ENCODE results near the gene POLR2L. TPM values are rescaled to one million over a fixed set of nuclear protein-coding genes. Genes with fewer than 3 reads are reported as not detected.

Gene POLR2L
- total RNA-seq, 4 donors from 2014 or later: 71.7 to 140 (median 110) TPM

- Histone ChIP-seq H3K4me3 (peak overlapping the region in 1 of 4 donors; percentile 90), H3K27ac (peak overlapping the region in 2 of 4 donors; percentile 96 to 97)
- WGBS, 2 donors: 66 to 72% methylated on average over 14 of the region's 14 CpGs
Observed at GRCh38 chr11:811446-812245, 30.7 kb downstream of the POLR2L start.

GRCh38 chr11:810040-810567 lies 32.2 kb downstream of the POLR2L start:
- peak overlapping the region; percentile 71 to 92 (median 84) for H3K4me3 ChIP-seq
- peaks cover 0 to 43% (median 21%) of the 10 kb centered on the region in 4 donors for H3K4me1 ChIP-seq
- no peaks in the 10 kb centered on the region for H3K9me3 ChIP-seq
- H3K36me3 ChIP-seq: peaks cover 0 to 39% (median 7%) of the 10 kb centered on the region in 3 donors
- TF ChIP-seq, protein P1, sequence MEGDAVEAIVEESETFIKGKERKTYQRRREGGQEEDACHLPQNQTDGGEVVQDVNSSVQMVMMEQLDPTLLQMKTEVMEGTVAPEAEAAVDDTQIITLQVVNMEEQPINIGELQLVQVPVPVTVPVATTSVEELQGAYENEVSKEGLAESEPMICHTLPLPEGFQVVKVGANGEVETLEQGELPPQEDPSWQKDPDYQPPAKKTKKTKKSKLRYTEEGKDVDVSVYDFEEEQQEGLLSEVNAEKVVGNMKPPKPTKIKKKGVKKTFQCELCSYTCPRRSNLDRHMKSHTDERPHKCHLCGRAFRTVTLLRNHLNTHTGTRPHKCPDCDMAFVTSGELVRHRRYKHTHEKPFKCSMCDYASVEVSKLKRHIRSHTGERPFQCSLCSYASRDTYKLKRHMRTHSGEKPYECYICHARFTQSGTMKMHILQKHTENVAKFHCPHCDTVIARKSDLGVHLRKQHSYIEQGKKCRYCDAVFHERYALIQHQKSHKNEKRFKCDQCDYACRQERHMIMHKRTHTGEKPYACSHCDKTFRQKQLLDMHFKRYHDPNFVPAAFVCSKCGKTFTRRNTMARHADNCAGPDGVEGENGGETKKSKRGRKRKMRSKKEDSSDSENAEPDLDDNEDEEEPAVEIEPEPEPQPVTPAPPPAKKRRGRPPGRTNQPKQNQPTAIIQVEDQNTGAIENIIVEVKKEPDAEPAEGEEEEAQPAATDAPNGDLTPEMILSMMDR (IDR thresholded peaks at IDR 0.05): peak in 1 of 5 experiments; percentile 27
- no peak for TF ChIP-seq EP300 (IDR thresholded peaks at IDR 0.05)
- TF ChIP-seq POLR2A (IDR thresholded peaks at IDR 0.05): peak in 1 of 2 donors; percentile 59
- H3K27ac ChIP-seq: peak overlapping the region; percentile 96 to 98 (median 97)
- 1% methylated on average over 14 to 47 of the region's 55 CpGs for WGBS, 2 donors
- DNase-seq (ENCODE audit: low spot score in 2 of 2): no peak
- H3K27me3 ChIP-seq: no peaks in the 10 kb centered on the region

More at GRCh38 chr11:811446-812245, 30.7 kb downstream of the POLR2L start:
- peaks cover 0 to 34% (median 21%) of the 10 kb centered on the region in 4 donors for H3K4me1 ChIP-seq
- peaks cover 0 to 47% (median 7%) of the 10 kb centered on the region in 3 donors for H3K36me3 ChIP-seq
- H3K9me3 ChIP-seq: no peaks in the 10 kb centered on the region
- no peaks in the 10 kb centered on the region for H3K27me3 ChIP-seq
- TF ChIP-seq, protein P1 (IDR thresholded peaks at IDR 0.05): no peak
- TF ChIP-seq EP300 (IDR thresholded peaks at IDR 0.05) (no peak), POLR2A (IDR thresholded peaks at IDR 0.05) (no peak)
- no peak for DNase-seq (ENCODE audit: low spot score in 2 of 2)

DNA sequence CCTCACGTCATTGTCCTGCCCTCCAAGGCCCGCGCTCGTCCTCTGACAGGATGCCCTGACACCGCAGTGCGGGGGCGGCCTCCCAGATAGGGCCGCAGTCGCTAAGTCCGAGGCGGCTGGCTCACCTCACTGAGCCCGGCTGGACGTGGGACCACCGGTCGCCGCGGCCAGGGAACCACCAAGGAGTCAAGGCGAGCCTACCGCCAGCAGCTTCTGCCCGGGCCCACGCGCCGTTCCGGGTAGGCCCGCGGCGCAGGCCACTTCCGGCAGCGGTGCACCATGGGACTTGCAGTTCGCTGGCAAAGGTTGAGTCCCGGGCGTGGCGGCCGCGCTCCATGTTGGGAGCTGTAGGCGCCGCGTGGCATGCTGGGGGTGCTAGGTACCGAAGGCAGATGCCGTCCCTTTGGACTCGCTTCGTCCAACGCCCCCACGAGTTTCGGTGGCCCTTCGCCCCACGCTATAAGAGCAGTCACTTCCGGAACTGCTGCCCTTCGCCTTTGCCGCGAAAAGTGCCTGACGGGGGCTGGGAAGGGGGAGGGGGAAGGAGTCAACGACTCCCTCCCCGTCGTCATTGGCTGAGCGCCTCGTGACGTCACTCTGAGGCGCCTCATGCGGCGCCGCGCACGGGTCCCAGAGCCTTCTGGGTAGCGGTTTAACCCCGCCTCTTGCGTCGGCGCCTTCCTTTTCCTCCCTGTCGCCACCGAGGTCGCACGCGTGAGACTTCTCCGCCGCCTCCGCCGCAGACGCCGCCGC lies 32.9 kb downstream of the POLR2L start, which contains the start of gene RPLP2:
RPLP2 (plus strand) TSS at position 681 of the 753 bp plus-strand sequence. CDS start 268 bp downstream, outside the sequence.
- no peaks in the 10 kb centered on the region for H3K9me3 ChIP-seq
- TF ChIP-seq POLR2A (IDR thresholded peaks at IDR 0.05) (peak; percentile 92 to 94), EP300 (IDR thresholded peaks at IDR 0.05) (peak; percentile 88 to 97)
- TF ChIP-seq, protein P1 (IDR thresholded peaks at IDR 0.05): peak in 1 of 5 experiments; percentile 49
- H3K4me1 ChIP-seq: peaks cover 0 to 49% (median 27%) of the 10 kb centered on the region in 4 donors
- WGBS, 2 donors: 0% methylated on average over 36 to 48 of the region's 81 CpGs
- H3K36me3 ChIP-seq: peaks cover 0 to 33% (median 7%) of the 10 kb centered on the region in 3 donors
- H3K27ac ChIP-seq: peak within 1 kb of the TSS; percentile 96 to 98 (median 97)
- H3K27me3 ChIP-seq: no peaks in the 10 kb centered on the region
- peak; percentile 95 to 97 for DNase-seq (ENCODE audit: low spot score in 2 of 2)
- peak within 1 kb of the TSS; percentile 71 to 92 (median 84) for H3K4me3 ChIP-seq

GRCh38 chr11:808427-809286 lies 33.7 kb downstream of the POLR2L start:
- Histone ChIP-seq H3K4me3 (peak overlapping the region; percentile 71 to 92 (median 84)), H3K36me3 (peaks cover 0 to 27% (median 7%) of the 10 kb centered on the region in 3 donors), H3K27ac (peak overlapping the region; percentile 96 to 98 (median 97)), H3K4me1 (peaks cover 0 to 57% (median 31%) of the 10 kb centered on the region in 4 donors), H3K9me3 (no peaks in the 10 kb centered on the region), H3K27me3 (no peaks in the 10 kb centered on the region)
- no peak for DNase-seq (ENCODE audit: low spot score in 2 of 2)
- no peak for TF ChIP-seq EP300 (IDR thresholded peaks at IDR 0.05)
- TF ChIP-seq, protein P1 (IDR thresholded peaks at IDR 0.05): no peak
- no peak for TF ChIP-seq POLR2A (IDR thresholded peaks at IDR 0.05)
- 30 to 39% methylated on average over 27 to 35 of the region's 36 CpGs for WGBS, 2 donors
